ENCODE data around the gene P3H2.

DNA sequence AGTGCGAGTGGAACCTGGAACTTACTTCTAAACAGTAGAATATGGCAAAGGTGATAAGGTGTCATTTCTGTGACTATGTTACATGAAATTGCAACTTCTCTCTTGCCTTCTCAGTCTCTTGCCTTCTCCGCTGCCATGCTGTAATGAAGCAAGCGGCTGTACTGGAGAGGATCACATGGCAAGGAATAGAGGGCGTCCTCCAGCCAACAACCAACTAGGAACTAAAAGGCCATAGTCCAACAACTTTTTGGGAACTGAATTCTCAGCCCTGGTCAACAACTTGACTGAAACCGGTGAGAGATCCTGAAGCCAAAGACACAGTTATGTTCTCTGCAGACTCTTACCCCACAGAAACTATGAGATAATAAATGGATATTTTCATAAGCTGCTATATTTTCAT is 143.5 kb downstream of the P3H2 start:
- TF ChIP-seq ZFP30 (CRISPR knock-in tag; IDR thresholded peaks at IDR 0.05) (no peak), PPARA (CRISPR knock-in tag; IDR thresholded peaks at IDR 0.05; ENCODE audit: borderline replicate concordance) (no peak), ARNTL (CRISPR knock-in tag; IDR thresholded peaks at IDR 0.05; ENCODE audit: borderline replicate concordance, low read depth) (no peak), TOX (CRISPR knock-in tag; IDR thresholded peaks at IDR 0.05; ENCODE audit: borderline replicate concordance) (no peak), ZFP3 (CRISPR knock-in tag; IDR thresholded peaks at IDR 0.05) (no peak), GLIS3 (CRISPR knock-in tag; IDR thresholded peaks at IDR 0.05) (no peak), ZNF70 (CRISPR knock-in tag; IDR thresholded peaks at IDR 0.05) (no peak), RARB (CRISPR knock-in tag; IDR thresholded peaks at IDR 0.05) (no peak), OSR1 (CRISPR knock-in tag; IDR thresholded peaks at IDR 0.05) (no peak)
- TF ChIP-seq, protein P1, sequence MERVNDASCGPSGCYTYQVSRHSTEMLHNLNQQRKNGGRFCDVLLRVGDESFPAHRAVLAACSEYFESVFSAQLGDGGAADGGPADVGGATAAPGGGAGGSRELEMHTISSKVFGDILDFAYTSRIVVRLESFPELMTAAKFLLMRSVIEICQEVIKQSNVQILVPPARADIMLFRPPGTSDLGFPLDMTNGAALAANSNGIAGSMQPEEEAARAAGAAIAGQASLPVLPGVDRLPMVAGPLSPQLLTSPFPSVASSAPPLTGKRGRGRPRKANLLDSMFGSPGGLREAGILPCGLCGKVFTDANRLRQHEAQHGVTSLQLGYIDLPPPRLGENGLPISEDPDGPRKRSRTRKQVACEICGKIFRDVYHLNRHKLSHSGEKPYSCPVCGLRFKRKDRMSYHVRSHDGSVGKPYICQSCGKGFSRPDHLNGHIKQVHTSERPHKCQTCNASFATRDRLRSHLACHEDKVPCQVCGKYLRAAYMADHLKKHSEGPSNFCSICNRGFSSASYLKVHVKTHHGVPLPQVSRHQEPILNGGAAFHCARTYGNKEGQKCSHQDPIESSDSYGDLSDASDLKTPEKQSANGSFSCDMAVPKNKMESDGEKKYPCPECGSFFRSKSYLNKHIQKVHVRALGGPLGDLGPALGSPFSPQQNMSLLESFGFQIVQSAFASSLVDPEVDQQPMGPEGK (CRISPR knock-in tag; IDR thresholded peaks at IDR 0.05; ENCODE audit: borderline replicate concordance): no peak
- TF ChIP-seq, protein P2, sequence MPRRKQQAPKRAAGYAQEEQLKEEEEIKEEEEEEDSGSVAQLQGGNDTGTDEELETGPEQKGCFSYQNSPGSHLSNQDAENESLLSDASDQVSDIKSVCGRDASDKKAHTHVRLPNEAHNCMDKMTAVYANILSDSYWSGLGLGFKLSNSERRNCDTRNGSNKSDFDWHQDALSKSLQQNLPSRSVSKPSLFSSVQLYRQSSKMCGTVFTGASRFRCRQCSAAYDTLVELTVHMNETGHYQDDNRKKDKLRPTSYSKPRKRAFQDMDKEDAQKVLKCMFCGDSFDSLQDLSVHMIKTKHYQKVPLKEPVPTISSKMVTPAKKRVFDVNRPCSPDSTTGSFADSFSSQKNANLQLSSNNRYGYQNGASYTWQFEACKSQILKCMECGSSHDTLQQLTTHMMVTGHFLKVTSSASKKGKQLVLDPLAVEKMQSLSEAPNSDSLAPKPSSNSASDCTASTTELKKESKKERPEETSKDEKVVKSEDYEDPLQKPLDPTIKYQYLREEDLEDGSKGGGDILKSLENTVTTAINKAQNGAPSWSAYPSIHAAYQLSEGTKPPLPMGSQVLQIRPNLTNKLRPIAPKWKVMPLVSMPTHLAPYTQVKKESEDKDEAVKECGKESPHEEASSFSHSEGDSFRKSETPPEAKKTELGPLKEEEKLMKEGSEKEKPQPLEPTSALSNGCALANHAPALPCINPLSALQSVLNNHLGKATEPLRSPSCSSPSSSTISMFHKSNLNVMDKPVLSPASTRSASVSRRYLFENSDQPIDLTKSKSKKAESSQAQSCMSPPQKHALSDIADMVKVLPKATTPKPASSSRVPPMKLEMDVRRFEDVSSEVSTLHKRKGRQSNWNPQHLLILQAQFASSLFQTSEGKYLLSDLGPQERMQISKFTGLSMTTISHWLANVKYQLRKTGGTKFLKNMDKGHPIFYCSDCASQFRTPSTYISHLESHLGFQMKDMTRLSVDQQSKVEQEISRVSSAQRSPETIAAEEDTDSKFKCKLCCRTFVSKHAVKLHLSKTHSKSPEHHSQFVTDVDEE (CRISPR knock-in tag; IDR thresholded peaks at IDR 0.05): no peak
